GM23338 (cell line): Measurements from ENCODE around the gene IQSEC3. TPM values are rescaled to one million over a fixed set of nuclear protein-coding genes. Genes with fewer than 3 reads are reported as not detected.

ENCODE experiments used
- ATAC-seq: fragments of 200-7000 bp; cut with Tn5 transposase; 3 replicates; pipeline ENCODE4 v1.9.1; 2020
- DNase-seq: peaks from one replicate; pipeline ENCODE4 v3.0.0-alpha.2; 2015; ENCODE audit warnings: low spot score
- H2AFZ ChIP-seq: fragments of 200-600 bp; sonication (generic); 2 replicates; pipeline ENCODE4 v1.8.0; 2016; ENCODE audit warnings: antibody characterized with exemption, mild to moderate bottlenecking, moderate library complexity
- H3F3A ChIP-seq: fragments of 200-600 bp; sonication (generic); replicated peaks from 2 replicates; pipeline ENCODE4 v1.8.0; 2017; ENCODE audit warnings: antibody characterized with exemption, mixed run types, low read depth
- H3K27ac ChIP-seq: fragments of 200-600 bp; sonication (generic); 2 replicates; pipeline ENCODE4 v1.6.1; 2016; ENCODE audit warnings: low read depth
- H3K27me3 ChIP-seq: fragments of 200-600 bp; sonication (generic); 2 replicates; pipeline ENCODE4 v1.8.0; 2016; ENCODE audit warnings: mild to moderate bottlenecking, mixed run types, moderate library complexity; ENCODE audit not compliant: insufficient read depth
- H3K36me3 ChIP-seq: fragments of 200-600 bp; sonication (generic); 2 replicates; pipeline ENCODE4 v1.8.0; 2016; ENCODE audit warnings: mild to moderate bottlenecking; ENCODE audit not compliant: insufficient read depth
- H3K4me1 ChIP-seq: fragments of 200-600 bp; sonication (generic); 2 replicates; pipeline ENCODE4 v1.8.0; 2016; ENCODE audit warnings: mild to moderate bottlenecking, moderate library complexity; ENCODE audit not compliant: insufficient read depth
- H3K4me2 ChIP-seq: fragments of 200-600 bp; sonication (generic); 2 replicates; pipeline ENCODE4 v1.7.1; 2017; ENCODE audit warnings: mixed run types
- H3K4me3 ChIP-seq: fragments of 200-600 bp; sonication (generic); 2 replicates; pipeline ENCODE4 v1.6.1; 2016; ENCODE audit warnings: mixed run types
- H3K79me2 ChIP-seq: fragments of 200-600 bp; sonication (generic); replicated peaks from 2 replicates; pipeline ENCODE4 v1.8.0; 2017; ENCODE audit warnings: mild to moderate bottlenecking; ENCODE audit not compliant: insufficient read depth
- H3K9me2 ChIP-seq: fragments of 200-600 bp; sonication (generic); 2 replicates; pipeline ENCODE4 v1.8.0; 2017; ENCODE audit not compliant: insufficient read depth
- H4K20me1 ChIP-seq: fragments of 200-600 bp; sonication (generic); replicated peaks from 2 replicates; pipeline ENCODE4 v1.8.0; 2017; ENCODE audit warnings: mild to moderate bottlenecking; ENCODE audit not compliant: insufficient read depth
- H3K27ac Mint-ChIP-seq: 2 replicates; pipeline ENCODE4 v1.8.0; 2020; ENCODE audit warnings: inconsistent platforms, mild to moderate bottlenecking, moderate library complexity, mixed read lengths
- H3K27me3 Mint-ChIP-seq: 3 replicates; pipeline ENCODE4 v1.8.0; 2022; ENCODE audit warnings: low read depth, mild to moderate bottlenecking, moderate library complexity, mixed read lengths, inconsistent platforms; ENCODE audit not compliant: insufficient read depth, poor library complexity
- H3K36me3 Mint-ChIP-seq: 3 replicates; pipeline ENCODE4 v1.8.0; 2021; ENCODE audit warnings: low read depth, mild to moderate bottlenecking, inconsistent platforms, moderate library complexity, mixed read lengths
- H3K4me1 Mint-ChIP-seq: 3 replicates; pipeline ENCODE4 v1.8.0; 2020; ENCODE audit warnings: mild to moderate bottlenecking, inconsistent platforms, mixed read lengths
- H3K4me3 Mint-ChIP-seq: 3 replicates; pipeline ENCODE4 v1.8.0; 2021; ENCODE audit warnings: moderate library complexity, mild to moderate bottlenecking, inconsistent platforms, mixed read lengths
- H3K9me3 Mint-ChIP-seq: 3 replicates; pipeline ENCODE4 v1.8.0; 2020; ENCODE audit warnings: moderate library complexity, mild to moderate bottlenecking, inconsistent platforms, mixed read lengths
- CREB1 ChIP-seq: fragments of 250-450 bp; sonication (Bioruptor Pico); IDR thresholded peaks from 2 replicates; pipeline ENCODE4 v1.5.0; 2020; ENCODE audit warnings: low read depth, mild to moderate bottlenecking, moderate library complexity
- EZH2 ChIP-seq: fragments of 200-600 bp; sonication (generic); IDR thresholded peaks from one replicate; pipeline ENCODE4 v1.8.0; 2017; ENCODE audit warnings: antibody characterized with exemption, mild to moderate bottlenecking, low read depth; ENCODE audit not compliant: unreplicated experiment
- NANOG ChIP-seq: IDR thresholded peaks from 2 replicates; pipeline ENCODE4 v1.6.1; 2016; ENCODE audit warnings: antibody characterized with exemption, borderline replicate concordance
- ZNF114 ChIP-seq: fragments of 250-450 bp; sonication (Bioruptor Pico); IDR thresholded peaks from 2 replicates; pipeline ENCODE4 v1.5.0; 2020; ENCODE audit warnings: mild to moderate bottlenecking, moderate library complexity
- polyA plus RNA-seq: library from polyadenylated mRNA; unstranded; fragments of >200 nt; fragmentation: Nextera tagmentation; extraction: Ambion mirVana; gene quantifications from 2 replicates; pipeline ENCODE4 v1.2.1, GENCODE V29; 2016
- total RNA-seq: library from RNA; depleted of rRNA; stranded (reverse); fragments of >200 nt; shearing (Covaris generic); gene quantifications from 2 replicates; pipeline ENCODE4 v1.2.3, GENCODE V29; 2014
- TF ChIP-seq, protein P1 (sequence below): IDR thresholded peaks from 2 replicates; pipeline ENCODE4 v1.6.1; 2016; ENCODE audit warnings: antibody characterized with exemption
- TF ChIP-seq, protein P2 (sequence below): fragments of 250-450 bp; sonication (Bioruptor Pico); IDR thresholded peaks from 2 replicates; pipeline ENCODE4 v1.5.0; 2020; ENCODE audit warnings: mild to moderate bottlenecking, moderate library complexity

IQSEC3 gene
- total and polyA plus RNA-seq, 2 experiments from 2014 or later, result 2.1 to 3.6 TPM

GRCh38 chr12:221736-222135, 155.2 kb downstream of the IQSEC3 start:
- TF ChIP-seq NANOG (no peak), ZNF114 (CRISPR knock-in tag) (no peak), CREB1 (CRISPR knock-in tag) (no peak), EZH2 (no peak)
- TF ChIP-seq, protein P1, sequence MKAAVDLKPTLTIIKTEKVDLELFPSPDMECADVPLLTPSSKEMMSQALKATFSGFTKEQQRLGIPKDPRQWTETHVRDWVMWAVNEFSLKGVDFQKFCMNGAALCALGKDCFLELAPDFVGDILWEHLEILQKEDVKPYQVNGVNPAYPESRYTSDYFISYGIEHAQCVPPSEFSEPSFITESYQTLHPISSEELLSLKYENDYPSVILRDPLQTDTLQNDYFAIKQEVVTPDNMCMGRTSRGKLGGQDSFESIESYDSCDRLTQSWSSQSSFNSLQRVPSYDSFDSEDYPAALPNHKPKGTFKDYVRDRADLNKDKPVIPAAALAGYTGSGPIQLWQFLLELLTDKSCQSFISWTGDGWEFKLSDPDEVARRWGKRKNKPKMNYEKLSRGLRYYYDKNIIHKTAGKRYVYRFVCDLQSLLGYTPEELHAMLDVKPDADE, result no peak
- TF ChIP-seq, protein P2, sequence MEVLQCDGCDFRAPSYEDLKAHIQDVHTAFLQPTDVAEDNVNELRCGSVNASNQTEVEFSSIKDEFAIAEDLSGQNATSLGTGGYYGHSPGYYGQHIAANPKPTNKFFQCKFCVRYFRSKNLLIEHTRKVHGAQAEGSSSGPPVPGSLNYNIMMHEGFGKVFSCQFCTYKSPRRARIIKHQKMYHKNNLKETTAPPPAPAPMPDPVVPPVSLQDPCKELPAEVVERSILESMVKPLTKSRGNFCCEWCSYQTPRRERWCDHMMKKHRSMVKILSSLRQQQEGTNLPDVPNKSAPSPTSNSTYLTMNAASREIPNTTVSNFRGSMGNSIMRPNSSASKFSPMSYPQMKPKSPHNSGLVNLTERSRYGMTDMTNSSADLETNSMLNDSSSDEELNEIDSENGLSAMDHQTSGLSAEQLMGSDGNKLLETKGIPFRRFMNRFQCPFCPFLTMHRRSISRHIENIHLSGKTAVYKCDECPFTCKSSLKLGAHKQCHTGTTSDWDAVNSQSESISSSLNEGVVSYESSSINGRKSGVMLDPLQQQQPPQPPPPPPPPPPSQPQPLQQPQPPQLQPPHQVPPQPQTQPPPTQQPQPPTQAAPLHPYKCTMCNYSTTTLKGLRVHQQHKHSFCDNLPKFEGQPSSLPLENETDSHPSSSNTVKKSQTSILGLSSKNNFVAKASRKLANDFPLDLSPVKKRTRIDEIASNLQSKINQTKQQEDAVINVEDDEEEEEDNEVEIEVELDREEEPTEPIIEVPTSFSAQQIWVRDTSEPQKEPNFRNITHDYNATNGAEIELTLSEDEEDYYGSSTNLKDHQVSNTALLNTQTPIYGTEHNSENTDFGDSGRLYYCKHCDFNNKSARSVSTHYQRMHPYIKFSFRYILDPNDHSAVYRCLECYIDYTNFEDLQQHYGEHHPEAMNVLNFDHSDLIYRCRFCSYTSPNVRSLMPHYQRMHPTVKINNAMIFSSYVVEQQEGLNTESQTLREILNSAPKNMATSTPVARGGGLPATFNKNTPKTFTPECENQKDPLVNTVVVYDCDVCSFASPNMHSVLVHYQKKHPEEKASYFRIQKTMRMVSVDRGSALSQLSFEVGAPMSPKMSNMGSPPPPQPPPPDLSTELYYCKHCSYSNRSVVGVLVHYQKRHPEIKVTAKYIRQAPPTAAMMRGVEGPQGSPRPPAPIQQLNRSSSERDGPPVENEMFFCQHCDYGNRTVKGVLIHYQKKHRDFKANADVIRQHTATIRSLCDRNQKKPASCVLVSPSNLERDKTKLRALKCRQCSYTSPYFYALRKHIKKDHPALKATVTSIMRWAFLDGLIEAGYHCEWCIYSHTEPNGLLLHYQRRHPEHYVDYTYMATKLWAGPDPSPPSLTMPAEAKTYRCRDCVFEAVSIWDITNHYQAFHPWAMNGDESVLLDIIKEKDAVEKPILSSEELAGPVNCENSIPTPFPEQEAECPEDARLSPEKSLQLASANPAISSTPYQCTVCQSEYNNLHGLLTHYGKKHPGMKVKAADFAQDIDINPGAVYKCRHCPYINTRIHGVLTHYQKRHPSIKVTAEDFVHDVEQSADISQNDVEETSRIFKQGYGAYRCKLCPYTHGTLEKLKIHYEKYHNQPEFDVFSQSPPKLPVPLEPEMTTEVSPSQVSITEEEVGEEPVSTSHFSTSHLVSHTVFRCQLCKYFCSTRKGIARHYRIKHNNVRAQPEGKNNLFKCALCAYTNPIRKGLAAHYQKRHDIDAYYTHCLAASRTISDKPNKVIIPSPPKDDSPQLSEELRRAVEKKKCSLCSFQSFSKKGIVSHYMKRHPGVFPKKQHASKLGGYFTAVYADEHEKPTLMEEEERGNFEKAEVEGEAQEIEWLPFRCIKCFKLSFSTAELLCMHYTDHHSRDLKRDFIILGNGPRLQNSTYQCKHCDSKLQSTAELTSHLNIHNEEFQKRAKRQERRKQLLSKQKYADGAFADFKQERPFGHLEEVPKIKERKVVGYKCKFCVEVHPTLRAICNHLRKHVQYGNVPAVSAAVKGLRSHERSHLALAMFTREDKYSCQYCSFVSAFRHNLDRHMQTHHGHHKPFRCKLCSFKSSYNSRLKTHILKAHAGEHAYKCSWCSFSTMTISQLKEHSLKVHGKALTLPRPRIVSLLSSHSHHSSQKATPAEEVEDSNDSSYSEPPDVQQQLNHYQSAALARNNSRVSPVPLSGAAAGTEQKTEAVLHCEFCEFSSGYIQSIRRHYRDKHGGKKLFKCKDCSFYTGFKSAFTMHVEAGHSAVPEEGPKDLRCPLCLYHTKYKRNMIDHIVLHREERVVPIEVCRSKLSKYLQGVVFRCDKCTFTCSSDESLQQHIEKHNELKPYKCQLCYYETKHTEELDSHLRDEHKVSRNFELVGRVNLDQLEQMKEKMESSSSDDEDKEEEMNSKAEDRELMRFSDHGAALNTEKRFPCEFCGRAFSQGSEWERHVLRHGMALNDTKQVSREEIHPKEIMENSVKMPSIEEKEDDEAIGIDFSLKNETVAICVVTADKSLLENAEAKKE (CRISPR knock-in tag), result no peak
- no peak overlapping the region for H3K27ac Mint-ChIP-seq
- no peak overlapping the region for H2AFZ ChIP-seq

More at GRCh38 chr12:221736-222135, 155.2 kb downstream of the IQSEC3 start:
- Histone ChIP-seq H4K20me1 (no peaks in the 10 kb centered on the region), H3K9me2 (no peaks in the 10 kb centered on the region), H3K4me2 (no peak overlapping the region), H3K27ac (no peak overlapping the region), H3K4me3 (no peak overlapping the region), H3K4me1 (peaks cover 8% of the 10 kb centered on the region), H3K36me3 (no peaks in the 10 kb centered on the region), H3F3A (no peaks in the 10 kb centered on the region), H3K27me3 (no peaks in the 10 kb centered on the region), H3K79me2 (no peaks in the 10 kb centered on the region)
- H3K36me3 Mint-ChIP-seq, result no peaks in the 10 kb centered on the region; the same call in 2 of the 3 replicates
- H3K4me1 Mint-ChIP-seq, result peaks cover 10% of the 10 kb centered on the region
- no peak for ATAC-seq
- no peak overlapping the region for H3K4me3 Mint-ChIP-seq
- no peaks in the 10 kb centered on the region for H3K9me3 Mint-ChIP-seq
- DNase-seq, result no peak
- peaks cover 15% of the 10 kb centered on the region for H3K27me3 Mint-ChIP-seq
